GM23248 (cell line): ENCODE data around the gene BAD.
"Not testable (repeated sequence)": the region's sequence is repeated elsewhere in the genome, so short reads cannot be mapped to it uniquely, and the experiment has no call there.

Experiments
- EZH2 ChIP-seq: fragments of 200-600 bp; sonication (generic); IDR thresholded peaks from 2 replicates; pipeline ENCODE4 v1.6.1; 2018; ENCODE audit warnings: antibody characterized with exemption, mild to moderate bottlenecking; ENCODE audit not compliant: insufficient read depth, poor library complexity, severe bottlenecking
- EZH2phosphoT487 ChIP-seq: fragments of 200-600 bp; sonication (generic); IDR thresholded peaks from 2 replicates; pipeline ENCODE4 v1.6.1; 2018; ENCODE audit warnings: antibody characterized with exemption, moderate library complexity, mild to moderate bottlenecking, low read depth; ENCODE audit not compliant: insufficient read depth

DNA sequence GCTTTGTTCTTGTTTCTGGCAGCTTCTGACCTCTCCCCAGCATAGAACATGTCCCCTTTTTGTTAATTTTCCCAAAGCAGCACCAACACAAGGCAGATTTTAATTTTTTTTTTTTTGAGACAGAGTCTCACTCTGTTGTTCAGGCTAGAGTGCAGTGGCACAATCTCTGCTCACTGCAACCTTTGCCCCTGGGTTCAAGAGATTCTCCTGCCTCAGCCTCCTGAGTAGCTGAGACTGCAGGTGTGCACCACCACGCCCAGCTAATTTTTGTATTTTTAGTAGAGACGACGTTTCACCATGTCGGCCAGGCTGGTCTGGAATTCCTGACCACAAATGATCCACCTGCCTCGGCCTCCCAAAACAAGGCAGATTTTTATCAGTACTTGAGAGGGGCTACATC, 23.3 kb upstream of the BAD start:
- not testable (repeated sequence) for TF ChIP-seq EZH2, EZH2phosphoT487
